Ascending aorta (tissue), 2 donors: ENCODE data around the gene PID1. TPM values are rescaled to one million over a fixed set of nuclear protein-coding genes. Genes with fewer than 3 reads are reported as not detected.

Experiments used
- DNase-seq, 2 donors: peaks; one replicate each; pipeline ENCODE4 v3.0.0-alpha.2; 2019; ENCODE audit warnings: low spot score in 2 of 2
- H3K27ac ChIP-seq, 2 donors: fragments of 200-600 bp; sonication (generic); one replicate each; pipeline ENCODE4 v1.5.1; 2016 to 2017; ENCODE audit warnings: mild to moderate bottlenecking in 1 of 2
- H3K27me3 ChIP-seq: fragments of 200-600 bp; sonication (generic); one replicate; pipeline ENCODE4 v1.5.1; 2017
- H3K36me3 ChIP-seq, 2 donors: fragments of 200-600 bp; sonication (generic); one replicate each; pipeline ENCODE4 v1.5.1; 2016
- H3K4me1 ChIP-seq, 2 donors: fragments of 200-600 bp; sonication (generic); one replicate each; pipeline ENCODE4 v1.5.1; 2016 to 2017; ENCODE audit warnings: mild to moderate bottlenecking in 1 of 2
- H3K4me3 ChIP-seq, 2 donors: fragments of 200-600 bp; sonication (generic); one replicate each; pipeline ENCODE4 v1.5.1; 2016 to 2017; ENCODE audit warnings: mild to moderate bottlenecking in 1 of 2
- H3K9me3 ChIP-seq, 2 donors: fragments of 200-600 bp; sonication (generic); one replicate each; pipeline ENCODE4 v1.5.1; 2016
- intact Hi-C: fragments of 100-400 bp; cut with DNase I; formaldehyde crosslinking; loops from one replicate; pipeline ENCODE4 v1.15.1; 2023
- total RNA-seq: library from RNA; depleted of rRNA; stranded (reverse); fragments of >200 nt; gene quantifications from one replicate; pipeline ENCODE4 v1.1.0, GENCODE V29; 2016
- TF ChIP-seq, protein P1 (sequence below), 3 experiments: fragments of 200-600 bp in 2 of 3; fragments of 450-650 bp in 1 of 3; sonication (generic) in 2 of 3; IDR thresholded peaks; one replicate each; pipeline ENCODE4 v1.5.1; 2016 to 2019; ENCODE audit warnings: antibody characterized with exemption in 3 of 3, mild to moderate bottlenecking in 1 of 3, moderate library complexity in 1 of 3

The PID1 gene
- total RNA-seq, 1 donor from 2014 or later: 38.4 TPM

DNA sequence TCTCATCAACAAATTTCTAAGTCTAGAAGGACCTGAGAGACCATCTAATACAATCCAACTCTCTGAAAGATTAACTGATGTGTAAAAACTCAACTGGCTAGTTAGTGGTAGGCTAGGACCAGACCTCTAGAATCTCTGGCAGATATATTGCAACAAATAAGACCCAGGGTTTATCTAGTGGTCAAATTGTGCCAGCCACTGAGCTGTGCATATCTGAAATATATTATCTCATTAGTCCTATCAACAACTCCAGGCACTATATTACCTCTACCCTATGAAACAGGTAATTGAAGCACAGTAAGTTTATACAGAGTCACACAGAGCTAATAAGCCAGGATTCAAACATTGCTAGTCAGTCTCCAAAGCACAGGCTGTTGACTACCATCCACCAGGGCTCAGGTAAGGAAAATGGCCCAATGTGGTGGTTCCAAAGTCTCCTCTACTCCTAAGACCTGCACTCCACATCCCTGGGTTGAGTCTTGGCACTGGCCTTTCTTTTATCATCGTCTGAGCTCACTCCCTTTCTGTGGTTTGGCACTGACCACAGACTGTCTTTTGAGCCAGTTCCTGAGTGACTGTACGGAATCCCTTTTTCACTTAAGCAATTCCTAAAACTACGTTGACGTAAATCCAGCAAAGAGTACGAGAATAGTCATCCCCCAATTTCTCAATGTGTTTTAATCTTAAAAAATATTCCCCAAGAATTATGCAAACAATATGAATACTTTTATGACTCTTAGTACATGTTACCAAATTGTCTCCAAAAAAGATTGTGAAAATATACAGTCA lies 11.9 kb upstream of the PID1 start:
- H3K27ac ChIP-seq: peak overlapping the region in 1 of 2 donors; percentile 4
- H3K36me3 ChIP-seq: no peaks in the 10 kb centered on the region
- no peaks in the 10 kb centered on the region for H3K9me3 ChIP-seq
- peak in 1 of 2 donors; percentile 89 for DNase-seq
- intact Hi-C loops: no loop called here
- no peak overlapping the region for H3K4me3 ChIP-seq
- TF ChIP-seq, protein P1, sequence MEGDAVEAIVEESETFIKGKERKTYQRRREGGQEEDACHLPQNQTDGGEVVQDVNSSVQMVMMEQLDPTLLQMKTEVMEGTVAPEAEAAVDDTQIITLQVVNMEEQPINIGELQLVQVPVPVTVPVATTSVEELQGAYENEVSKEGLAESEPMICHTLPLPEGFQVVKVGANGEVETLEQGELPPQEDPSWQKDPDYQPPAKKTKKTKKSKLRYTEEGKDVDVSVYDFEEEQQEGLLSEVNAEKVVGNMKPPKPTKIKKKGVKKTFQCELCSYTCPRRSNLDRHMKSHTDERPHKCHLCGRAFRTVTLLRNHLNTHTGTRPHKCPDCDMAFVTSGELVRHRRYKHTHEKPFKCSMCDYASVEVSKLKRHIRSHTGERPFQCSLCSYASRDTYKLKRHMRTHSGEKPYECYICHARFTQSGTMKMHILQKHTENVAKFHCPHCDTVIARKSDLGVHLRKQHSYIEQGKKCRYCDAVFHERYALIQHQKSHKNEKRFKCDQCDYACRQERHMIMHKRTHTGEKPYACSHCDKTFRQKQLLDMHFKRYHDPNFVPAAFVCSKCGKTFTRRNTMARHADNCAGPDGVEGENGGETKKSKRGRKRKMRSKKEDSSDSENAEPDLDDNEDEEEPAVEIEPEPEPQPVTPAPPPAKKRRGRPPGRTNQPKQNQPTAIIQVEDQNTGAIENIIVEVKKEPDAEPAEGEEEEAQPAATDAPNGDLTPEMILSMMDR (IDR thresholded peaks at IDR 0.05): no peak
- H3K4me1 ChIP-seq: no peaks in the 10 kb centered on the region
- H3K27me3 ChIP-seq: no peaks in the 10 kb centered on the region

DNA sequence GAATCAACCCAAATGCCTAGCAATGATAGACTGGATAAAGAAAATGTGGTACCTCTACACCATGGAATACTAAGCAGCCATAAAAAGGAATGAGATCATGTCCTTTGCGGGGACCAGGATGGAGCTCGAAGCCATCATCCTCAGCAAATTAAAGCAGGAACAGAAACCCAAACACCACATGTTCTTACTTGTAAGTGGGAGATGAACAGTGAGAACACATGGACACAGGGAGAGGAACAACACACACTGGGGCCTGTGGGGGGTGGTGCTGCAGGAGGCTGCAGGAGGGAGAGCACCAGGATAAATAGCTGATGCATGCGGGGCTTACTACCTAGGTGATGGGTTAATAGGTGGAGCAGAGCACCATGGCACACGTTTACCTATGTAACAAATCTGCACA lies 8.4 kb upstream of the PID1 start:
- H3K36me3 ChIP-seq: no peaks in the 10 kb centered on the region
- intact Hi-C loops: no loop called here
- no peaks in the 10 kb centered on the region for H3K4me1 ChIP-seq
- DNase-seq: no peak
- no peak overlapping the region for H3K27ac ChIP-seq
- no peaks in the 10 kb centered on the region for H3K9me3 ChIP-seq
- TF ChIP-seq, protein P1 (IDR thresholded peaks at IDR 0.05): no peak
- no peaks in the 10 kb centered on the region for H3K27me3 ChIP-seq
- H3K4me3 ChIP-seq: no peak overlapping the region

DNA sequence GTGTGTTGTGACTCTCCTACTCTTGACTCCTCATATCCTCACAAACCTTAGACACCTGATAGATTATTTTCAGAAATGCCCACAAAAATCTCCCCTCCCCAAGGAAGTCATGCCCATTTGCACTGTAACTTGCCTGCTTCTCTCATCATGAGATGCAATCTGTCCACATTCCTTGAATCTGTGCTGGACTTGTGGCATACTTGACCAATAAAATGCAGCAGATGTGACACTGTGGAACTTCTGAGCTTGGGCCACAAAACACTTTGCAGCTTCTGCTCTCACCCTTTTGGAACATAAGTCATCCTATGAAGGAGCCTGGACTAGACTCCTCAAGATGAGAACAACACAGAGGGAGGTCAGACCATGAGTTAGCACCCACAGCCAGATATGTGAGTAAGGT lies 4.4 kb upstream of the PID1 start:
- no peaks in the 10 kb centered on the region for H3K36me3 ChIP-seq
- DNase-seq: no peak
- H3K9me3 ChIP-seq: no peaks in the 10 kb centered on the region
- no peaks in the 10 kb centered on the region for H3K27me3 ChIP-seq
- H3K27ac ChIP-seq: no peak overlapping the region
- H3K4me3 ChIP-seq: no peak overlapping the region
- intact Hi-C loops: no loop called here
- H3K4me1 ChIP-seq: peaks cover 6 to 8% of the 10 kb centered on the region in 2 donors
- TF ChIP-seq, protein P1 (IDR thresholded peaks at IDR 0.05): no peak

DNA sequence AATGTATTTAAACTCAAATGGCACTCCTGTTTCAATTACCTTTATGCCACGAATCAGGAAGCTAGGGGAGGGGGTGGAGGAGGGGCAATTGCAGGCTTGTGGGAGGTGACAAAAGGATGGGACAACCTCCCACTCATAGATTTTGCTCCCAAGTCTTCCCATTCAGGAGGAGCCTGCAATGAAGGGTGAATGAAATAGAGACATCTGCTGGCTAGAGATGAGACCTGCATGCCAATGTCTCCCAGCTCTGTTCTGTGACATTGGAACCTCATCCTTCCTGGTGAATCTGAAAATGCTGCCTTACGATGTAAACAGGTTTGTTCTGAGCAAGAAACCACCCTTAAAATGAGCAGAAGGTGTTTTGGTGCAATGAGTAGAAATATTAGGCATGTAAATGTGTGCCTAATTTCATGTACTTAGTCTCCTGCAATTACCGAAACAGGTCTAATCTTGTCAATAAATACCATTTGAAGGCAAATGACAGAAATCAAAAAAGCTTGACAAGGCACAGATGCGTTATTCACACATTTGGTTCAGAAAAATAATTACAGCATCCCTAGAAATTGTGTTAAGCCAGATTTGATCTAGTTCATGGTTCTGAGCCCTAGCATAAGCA lies 2.7 kb upstream of the PID1 start:
- H3K27ac ChIP-seq: peak overlapping the region; percentile 7 to 20
- peak in 1 of 2 donors; percentile 77 for DNase-seq
- intact Hi-C loops: loop anchor here (1.0 to 5.0 kb wide), 6 partner anchors 141 to 592 kb away; no protein-coding TSS in a partner anchor

DNA sequence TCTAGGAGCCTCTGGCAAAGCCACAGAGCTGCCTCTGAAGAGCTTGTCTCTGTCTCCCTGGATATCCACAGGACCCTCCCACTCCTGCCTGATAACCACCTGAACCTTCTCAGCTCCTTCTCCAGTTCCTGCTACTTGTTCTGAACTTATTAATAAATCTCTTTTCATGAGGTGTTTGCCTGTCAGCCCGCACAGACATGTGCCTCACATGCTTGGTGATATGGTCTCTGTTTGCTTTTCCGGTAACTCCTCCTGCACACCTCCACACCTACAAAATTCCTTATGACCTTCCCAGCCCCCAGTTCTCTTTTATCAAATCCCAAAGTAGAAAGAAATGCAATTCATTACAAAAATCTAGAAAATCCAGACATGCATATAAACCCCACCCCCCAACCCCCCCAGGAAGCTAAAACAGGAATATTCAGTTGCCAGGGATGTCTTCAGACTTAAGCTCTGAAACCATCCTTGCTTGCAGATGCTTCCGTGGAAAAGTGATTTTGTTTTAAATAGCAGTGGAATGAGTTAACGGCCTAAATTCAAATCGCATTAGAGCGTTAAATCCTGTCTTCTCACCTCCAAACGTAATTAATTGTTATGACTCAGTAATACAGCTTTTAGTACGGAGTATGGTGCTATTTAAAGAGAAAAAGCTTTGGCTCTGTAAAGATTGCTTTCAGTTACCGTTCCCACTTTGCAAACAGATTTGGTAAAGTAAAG lies 2.1 kb upstream of the PID1 start:
- DNase-seq: no peak
- H3K9me3 ChIP-seq: no peaks in the 10 kb centered on the region
- peaks cover 6 to 8% of the 10 kb centered on the region in 2 donors for H3K4me1 ChIP-seq
- intact Hi-C loops: loop anchor here (1.0 to 5.0 kb wide), 6 partner anchors 140 to 591 kb away; no protein-coding TSS in a partner anchor
- TF ChIP-seq, protein P1 (IDR thresholded peaks at IDR 0.05): no peak
- peak overlapping the region; percentile 44 to 51 for H3K4me3 ChIP-seq
- H3K36me3 ChIP-seq: no peaks in the 10 kb centered on the region
- H3K27ac ChIP-seq: peak overlapping the region; percentile 20 to 91
- H3K27me3 ChIP-seq: no peaks in the 10 kb centered on the region

More for the DNA sequence above, 2.7 kb upstream of the PID1 start:
- H3K36me3 ChIP-seq: no peaks in the 10 kb centered on the region
- no peaks in the 10 kb centered on the region for H3K9me3 ChIP-seq
- H3K4me1 ChIP-seq: peaks cover 6 to 8% of the 10 kb centered on the region in 2 donors
- TF ChIP-seq, protein P1 (IDR thresholded peaks at IDR 0.05): peak; percentile 71 to 88 (median 84)
- no peaks in the 10 kb centered on the region for H3K27me3 ChIP-seq
- H3K4me3 ChIP-seq: peak overlapping the region; percentile 44 to 51
